Neural cell (in vitro differentiated cells): ENCODE results near the gene BRI3BP. TPM values are rescaled to one million over a fixed set of nuclear protein-coding genes. Genes with fewer than 3 reads are reported as not detected.

Experiments
- H2AFZ ChIP-seq: fragments of 200-600, 300-800 bp; sonication (generic), shearing (Covaris generic); 2 replicates; pipeline ENCODE4 v1.6.0; 2014; ENCODE audit warnings: low read depth, mild to moderate bottlenecking, antibody characterized with exemption, low read length, moderate library complexity
- H3F3A ChIP-seq: fragments of 200-600 bp; shearing (Covaris generic); 2 replicates; pipeline ENCODE4 v1.6.1; 2016; ENCODE audit warnings: mild to moderate bottlenecking, moderate library complexity, mixed read lengths, antibody characterized with exemption, low read length; ENCODE audit not compliant: insufficient read depth, poor library complexity, severe bottlenecking
- H3K27ac ChIP-seq: fragments of 200-600, 300-800 bp; sonication (generic), shearing (Covaris generic); 2 replicates; pipeline ENCODE4 v1.5.1; 2014; ENCODE audit warnings: mild to moderate bottlenecking, low read length, moderate library complexity
- H3K27me3 ChIP-seq: fragments of 300-800, 200-600 bp; sonication (generic), shearing (Covaris generic); 2 replicates; pipeline ENCODE4 v1.6.0; 2014; ENCODE audit warnings: mild to moderate bottlenecking, low read depth, low read length, moderate library complexity; ENCODE audit not compliant: insufficient read depth
- H3K36me3 ChIP-seq: fragments of 300-800, 200-600 bp; sonication (generic), shearing (Covaris generic); 2 replicates; pipeline ENCODE4 v1.5.1; 2014; ENCODE audit warnings: mild to moderate bottlenecking, antibody characterized with exemption, low read length, moderate library complexity; ENCODE audit not compliant: insufficient read depth
- H3K4me2 ChIP-seq: fragments of 300-800, 200-600 bp; sonication (generic), shearing (Covaris generic); 2 replicates; pipeline ENCODE4 v1.6.0; 2014; ENCODE audit warnings: mild to moderate bottlenecking, low read length
- H3K4me3 ChIP-seq: fragments of 300-800, 200-600 bp; sonication (generic), shearing (Covaris generic); 2 replicates; pipeline ENCODE4 v1.5.1; 2014; ENCODE audit warnings: mild to moderate bottlenecking, low read length, moderate library complexity
- H3K79me2 ChIP-seq: fragments of 200-600 bp; shearing (Covaris generic); replicated peaks from 2 replicates; pipeline ENCODE4 v1.6.0; 2014; ENCODE audit warnings: mild to moderate bottlenecking, low read length, moderate library complexity; ENCODE audit not compliant: insufficient read depth
- H3K9ac ChIP-seq: fragments of 300-800, 200-600 bp; sonication (generic), shearing (Covaris generic); 2 replicates; pipeline ENCODE4 v1.6.1; 2016; ENCODE audit warnings: mild to moderate bottlenecking, low read length, mixed read lengths
- H3K9me2 ChIP-seq: fragments of 200-600 bp; shearing (Covaris generic); 2 replicates; pipeline ENCODE4 v1.6.1; 2016; ENCODE audit warnings: mild to moderate bottlenecking, low read length, mixed read lengths; ENCODE audit not compliant: insufficient read depth
- H3K9me3 ChIP-seq: fragments of 200-600, 300-800 bp; sonication (generic), shearing (Covaris generic); 2 replicates; pipeline ENCODE4 v1.6.1; 2016; ENCODE audit warnings: mild to moderate bottlenecking, mixed run types, low read length, moderate library complexity, mixed read lengths
- H4K20me1 ChIP-seq: fragments of 200-600 bp; shearing (Covaris generic); 2 replicates; pipeline ENCODE4 v1.6.1; 2016; ENCODE audit warnings: mild to moderate bottlenecking, mixed run types; ENCODE audit not compliant: insufficient read depth
- CTCF ChIP-seq: fragments of 450-650 bp; IDR thresholded peaks from 2 replicates; pipeline ENCODE4 v1.5.1; 2014; ENCODE audit warnings: antibody characterized with exemption, mild to moderate bottlenecking, moderate library complexity; ENCODE audit not compliant: poor library complexity, severe bottlenecking
- EP300 ChIP-seq: fragments of 450-650 bp; conservative IDR thresholded peaks from 2 replicates; pipeline ENCODE4 v1.6.1; 2014; ENCODE audit warnings: antibody characterized with exemption, mild to moderate bottlenecking, moderate library complexity; ENCODE audit not compliant: poor library complexity, severe bottlenecking
- MXI1 ChIP-seq: fragments of 450-650 bp; conservative IDR thresholded peaks from 2 replicates; pipeline ENCODE4 v1.6.1; 2014; ENCODE audit warnings: antibody characterized with exemption, mild to moderate bottlenecking; ENCODE audit not compliant: poor library complexity, severe bottlenecking
- POLR2AphosphoS5 ChIP-seq: IDR thresholded peaks from 2 replicates; pipeline ENCODE4 v1.6.1; 2012
- RAD21 ChIP-seq: fragments of 450-650 bp; conservative IDR thresholded peaks from 2 replicates; pipeline ENCODE4 v1.6.1; 2014; ENCODE audit warnings: antibody characterized with exemption, mild to moderate bottlenecking, moderate library complexity
- REST ChIP-seq: IDR thresholded peaks from 2 replicates; pipeline ENCODE4 v1.6.1; 2012; ENCODE audit warnings: borderline replicate concordance
- SMC3 ChIP-seq: fragments of 450-650 bp; conservative IDR thresholded peaks from 2 replicates; pipeline ENCODE4 v1.6.1; 2014; ENCODE audit warnings: antibody characterized with exemption, mild to moderate bottlenecking, moderate library complexity; ENCODE audit not compliant: poor library complexity
- TAF1 ChIP-seq: IDR thresholded peaks from 2 replicates; pipeline ENCODE4 v1.6.1; 2012; ENCODE audit warnings: low read depth
- polyA plus RNA-seq: library from polyadenylated mRNA; depleted of rRNA; stranded (reverse); fragments of >200 nt; gene quantifications from 2 replicates; pipeline ENCODE4 v1.2.3, GENCODE V29; 2014

The BRI3BP gene
- polyA plus RNA-seq, 1 donor from 2014 or later = 11.0 TPM

- H3K4me2 ChIP-seq = peak overlapping the region; percentile 89
- no peak for TF ChIP-seq REST
- TF ChIP-seq CTCF = peak; percentile 87
- peak; percentile 57 for TF ChIP-seq SMC3
- TF ChIP-seq POLR2AphosphoS5 = no peak
- TF ChIP-seq TAF1 = no peak
- peak; percentile 61 for TF ChIP-seq RAD21
- TF ChIP-seq EP300 = no peak
- peak; percentile 61 for TF ChIP-seq MXI1
- H3K9me2 ChIP-seq = no peaks in the 10 kb centered on the region
- no peaks in the 10 kb centered on the region for H3F3A ChIP-seq
- H4K20me1 ChIP-seq = no peaks in the 10 kb centered on the region
- no peaks in the 10 kb centered on the region for H3K27me3 ChIP-seq
- peak overlapping the region; percentile 65 for H3K4me3 ChIP-seq
- H3K36me3 ChIP-seq = no peaks in the 10 kb centered on the region
- H2AFZ ChIP-seq = no peak overlapping the region
- H3K27ac ChIP-seq = peak overlapping the region; percentile 1
- peaks cover 3% of the 10 kb centered on the region for H3K79me2 ChIP-seq
- H3K9me3 ChIP-seq = no peaks in the 10 kb centered on the region
- H3K9ac ChIP-seq = peak overlapping the region; percentile 14
Measured at GRCh38 chr12:124992874-124993625, 395 bp upstream of the BRI3BP start.

GRCh38 chr12:124994437-124994975 lies 1.1 kb downstream of the BRI3BP start:
- Histone ChIP-seq H3K79me2 (peaks cover 3% of the 10 kb centered on the region), H3K36me3 (no peaks in the 10 kb centered on the region), H3K9ac (peak overlapping the region; percentile 61), H4K20me1 (no peaks in the 10 kb centered on the region), H3K4me2 (peak overlapping the region; percentile 93), H3K27me3 (no peaks in the 10 kb centered on the region), H3K4me3 (peak overlapping the region; percentile 76), H3K27ac (no peak overlapping the region), H2AFZ (no peak overlapping the region), H3F3A (no peaks in the 10 kb centered on the region), H3K9me2 (no peaks in the 10 kb centered on the region), H3K9me3 (no peaks in the 10 kb centered on the region)
- no peak for TF ChIP-seq REST
